GM23338 (cell line): ENCODE results near the gene KXD1. TPM values are rescaled to one million over a fixed set of nuclear protein-coding genes. Genes with fewer than 3 reads are reported as not detected.

Experiments
- ATAC-seq: fragments of 200-7000 bp; cut with Tn5 transposase; 3 replicates; pipeline ENCODE4 v1.9.1; 2020
- DNase-seq: peaks from one replicate; pipeline ENCODE4 v3.0.0-alpha.2; 2015; ENCODE audit warnings: low spot score
- H2AFZ ChIP-seq: fragments of 200-600 bp; sonication (generic); 2 replicates; pipeline ENCODE4 v1.8.0; 2016; ENCODE audit warnings: antibody characterized with exemption, mild to moderate bottlenecking, moderate library complexity
- H3F3A ChIP-seq: fragments of 200-600 bp; sonication (generic); replicated peaks from 2 replicates; pipeline ENCODE4 v1.8.0; 2017; ENCODE audit warnings: antibody characterized with exemption, mixed run types, low read depth
- H3K27ac ChIP-seq: fragments of 200-600 bp; sonication (generic); 2 replicates; pipeline ENCODE4 v1.6.1; 2016; ENCODE audit warnings: low read depth
- H3K27me3 ChIP-seq: fragments of 200-600 bp; sonication (generic); 2 replicates; pipeline ENCODE4 v1.8.0; 2016; ENCODE audit warnings: mild to moderate bottlenecking, mixed run types, moderate library complexity; ENCODE audit not compliant: insufficient read depth
- H3K36me3 ChIP-seq: fragments of 200-600 bp; sonication (generic); 2 replicates; pipeline ENCODE4 v1.8.0; 2016; ENCODE audit warnings: mild to moderate bottlenecking; ENCODE audit not compliant: insufficient read depth
- H3K4me1 ChIP-seq: fragments of 200-600 bp; sonication (generic); 2 replicates; pipeline ENCODE4 v1.8.0; 2016; ENCODE audit warnings: mild to moderate bottlenecking, moderate library complexity; ENCODE audit not compliant: insufficient read depth
- H3K4me2 ChIP-seq: fragments of 200-600 bp; sonication (generic); 2 replicates; pipeline ENCODE4 v1.7.1; 2017; ENCODE audit warnings: mixed run types
- H3K4me3 ChIP-seq: fragments of 200-600 bp; sonication (generic); 2 replicates; pipeline ENCODE4 v1.6.1; 2016; ENCODE audit warnings: mixed run types
- H3K79me2 ChIP-seq: fragments of 200-600 bp; sonication (generic); replicated peaks from 2 replicates; pipeline ENCODE4 v1.8.0; 2017; ENCODE audit warnings: mild to moderate bottlenecking; ENCODE audit not compliant: insufficient read depth
- H3K9me2 ChIP-seq: fragments of 200-600 bp; sonication (generic); 2 replicates; pipeline ENCODE4 v1.8.0; 2017; ENCODE audit not compliant: insufficient read depth
- H4K20me1 ChIP-seq: fragments of 200-600 bp; sonication (generic); replicated peaks from 2 replicates; pipeline ENCODE4 v1.8.0; 2017; ENCODE audit warnings: mild to moderate bottlenecking; ENCODE audit not compliant: insufficient read depth
- H3K27ac Mint-ChIP-seq: 2 replicates; pipeline ENCODE4 v1.8.0; 2020; ENCODE audit warnings: inconsistent platforms, mild to moderate bottlenecking, moderate library complexity, mixed read lengths
- H3K27me3 Mint-ChIP-seq: 3 replicates; pipeline ENCODE4 v1.8.0; 2022; ENCODE audit warnings: low read depth, mild to moderate bottlenecking, moderate library complexity, mixed read lengths, inconsistent platforms; ENCODE audit not compliant: insufficient read depth, poor library complexity
- H3K36me3 Mint-ChIP-seq: 3 replicates; pipeline ENCODE4 v1.8.0; 2021; ENCODE audit warnings: low read depth, mild to moderate bottlenecking, inconsistent platforms, moderate library complexity, mixed read lengths
- H3K4me1 Mint-ChIP-seq: 3 replicates; pipeline ENCODE4 v1.8.0; 2020; ENCODE audit warnings: mild to moderate bottlenecking, inconsistent platforms, mixed read lengths
- H3K4me3 Mint-ChIP-seq: 3 replicates; pipeline ENCODE4 v1.8.0; 2021; ENCODE audit warnings: moderate library complexity, mild to moderate bottlenecking, inconsistent platforms, mixed read lengths
- H3K9me3 Mint-ChIP-seq: 3 replicates; pipeline ENCODE4 v1.8.0; 2020; ENCODE audit warnings: moderate library complexity, mild to moderate bottlenecking, inconsistent platforms, mixed read lengths
- CREB1 ChIP-seq: fragments of 250-450 bp; sonication (Bioruptor Pico); IDR thresholded peaks from 2 replicates; pipeline ENCODE4 v1.5.0; 2020; ENCODE audit warnings: low read depth, mild to moderate bottlenecking, moderate library complexity
- EZH2 ChIP-seq: fragments of 200-600 bp; sonication (generic); IDR thresholded peaks from one replicate; pipeline ENCODE4 v1.8.0; 2017; ENCODE audit warnings: antibody characterized with exemption, mild to moderate bottlenecking, low read depth; ENCODE audit not compliant: unreplicated experiment
- EZH2phosphoT487 ChIP-seq: fragments of 200-600 bp; sonication (generic); IDR thresholded peaks from one replicate; pipeline ENCODE4 v1.8.1; 2018; ENCODE audit warnings: antibody characterized with exemption; ENCODE audit not compliant: unreplicated experiment
- JUNB ChIP-seq: IDR thresholded peaks from one replicate; pipeline ENCODE4 v1.6.1; 2016; ENCODE audit warnings: antibody characterized with exemption; ENCODE audit not compliant: unreplicated experiment
- NANOG ChIP-seq: IDR thresholded peaks from 2 replicates; pipeline ENCODE4 v1.6.1; 2016; ENCODE audit warnings: antibody characterized with exemption, borderline replicate concordance
- POLR2AphosphoS5 ChIP-seq: IDR thresholded peaks from 2 replicates; pipeline ENCODE4 v1.6.1; 2016; ENCODE audit warnings: antibody characterized with exemption, low read depth
- STAT1 ChIP-seq: IDR thresholded peaks from one replicate; pipeline ENCODE4 v1.6.1; 2016; ENCODE audit warnings: antibody characterized with exemption; ENCODE audit not compliant: unreplicated experiment
- ZNF114 ChIP-seq: fragments of 250-450 bp; sonication (Bioruptor Pico); IDR thresholded peaks from 2 replicates; pipeline ENCODE4 v1.5.0; 2020; ENCODE audit warnings: mild to moderate bottlenecking, moderate library complexity
- ZNF331 ChIP-seq: fragments of 250-450 bp; sonication (Bioruptor Pico); IDR thresholded peaks from 2 replicates; pipeline ENCODE4 v1.5.0; 2020; ENCODE audit warnings: low read depth, mild to moderate bottlenecking, moderate library complexity
- polyA plus RNA-seq: library from polyadenylated mRNA; unstranded; fragments of >200 nt; fragmentation: Nextera tagmentation; extraction: Ambion mirVana; gene quantifications from 2 replicates; pipeline ENCODE4 v1.2.1, GENCODE V29; 2016
- total RNA-seq: library from RNA; depleted of rRNA; stranded (reverse); fragments of >200 nt; shearing (Covaris generic); gene quantifications from 2 replicates; pipeline ENCODE4 v1.2.3, GENCODE V29; 2014
- TF ChIP-seq, protein P1 (sequence below): IDR thresholded peaks from one replicate; pipeline ENCODE4 v1.6.1; 2018; ENCODE audit warnings: antibody characterized with exemption; ENCODE audit not compliant: unreplicated experiment
- TF ChIP-seq, protein P2 (sequence below): fragments of 250-450 bp; sonication (Bioruptor Pico); IDR thresholded peaks from 2 replicates; pipeline ENCODE4 v1.5.0; 2020; ENCODE audit warnings: mild to moderate bottlenecking, moderate library complexity
- TF ChIP-seq, protein P3 (sequence below), 2 experiments: fragments of 200-600 bp in 1 of 2; sonication (generic) in 1 of 2; conservative IDR thresholded peaks; 2 replicates each; pipeline versions ENCODE4 v1.5.1 to v1.6.1; 2016 to 2017; ENCODE audit warnings: antibody characterized with exemption in 2 of 2, low read depth in 2 of 2, mild to moderate bottlenecking in 2 of 2, moderate library complexity in 1 of 2
- TF ChIP-seq, protein P4 (sequence below): IDR thresholded peaks from 2 replicates; pipeline ENCODE4 v1.6.1; 2016; ENCODE audit warnings: antibody characterized with exemption

Gene KXD1
- total and polyA plus RNA-seq, 2 experiments from 2014 or later, result 108 to 164 TPM

DNA sequence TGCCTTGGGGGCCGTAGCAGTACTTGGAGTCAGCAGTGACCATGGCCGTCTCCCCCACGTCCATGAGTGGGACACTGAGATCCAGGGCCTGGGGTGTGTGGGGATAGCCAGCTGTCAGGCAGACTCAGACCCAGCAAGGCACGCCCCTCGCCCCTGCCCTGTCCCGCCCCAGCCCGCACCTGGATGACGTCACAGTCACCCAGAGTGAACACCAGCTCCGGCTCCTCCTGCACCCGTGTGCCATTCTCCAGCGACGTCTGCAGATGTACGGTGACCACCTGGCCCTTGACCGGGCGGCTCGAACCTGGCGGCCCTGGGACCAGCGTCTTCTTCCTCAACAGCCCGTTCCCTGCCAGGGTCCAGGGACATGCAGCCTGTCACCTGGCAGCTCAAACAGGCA lies 18.3 kb upstream of the KXD1 start:
- H3K9me3 Mint-ChIP-seq, result no peaks in the 10 kb centered on the region; the same call in 2 of the 3 replicates
- DNase-seq, result no peak
- no peak for TF ChIP-seq CREB1 (CRISPR knock-in tag)
- TF ChIP-seq EZH2phosphoT487, result no peak
- no peak for TF ChIP-seq NANOG
- TF ChIP-seq, protein P1, sequence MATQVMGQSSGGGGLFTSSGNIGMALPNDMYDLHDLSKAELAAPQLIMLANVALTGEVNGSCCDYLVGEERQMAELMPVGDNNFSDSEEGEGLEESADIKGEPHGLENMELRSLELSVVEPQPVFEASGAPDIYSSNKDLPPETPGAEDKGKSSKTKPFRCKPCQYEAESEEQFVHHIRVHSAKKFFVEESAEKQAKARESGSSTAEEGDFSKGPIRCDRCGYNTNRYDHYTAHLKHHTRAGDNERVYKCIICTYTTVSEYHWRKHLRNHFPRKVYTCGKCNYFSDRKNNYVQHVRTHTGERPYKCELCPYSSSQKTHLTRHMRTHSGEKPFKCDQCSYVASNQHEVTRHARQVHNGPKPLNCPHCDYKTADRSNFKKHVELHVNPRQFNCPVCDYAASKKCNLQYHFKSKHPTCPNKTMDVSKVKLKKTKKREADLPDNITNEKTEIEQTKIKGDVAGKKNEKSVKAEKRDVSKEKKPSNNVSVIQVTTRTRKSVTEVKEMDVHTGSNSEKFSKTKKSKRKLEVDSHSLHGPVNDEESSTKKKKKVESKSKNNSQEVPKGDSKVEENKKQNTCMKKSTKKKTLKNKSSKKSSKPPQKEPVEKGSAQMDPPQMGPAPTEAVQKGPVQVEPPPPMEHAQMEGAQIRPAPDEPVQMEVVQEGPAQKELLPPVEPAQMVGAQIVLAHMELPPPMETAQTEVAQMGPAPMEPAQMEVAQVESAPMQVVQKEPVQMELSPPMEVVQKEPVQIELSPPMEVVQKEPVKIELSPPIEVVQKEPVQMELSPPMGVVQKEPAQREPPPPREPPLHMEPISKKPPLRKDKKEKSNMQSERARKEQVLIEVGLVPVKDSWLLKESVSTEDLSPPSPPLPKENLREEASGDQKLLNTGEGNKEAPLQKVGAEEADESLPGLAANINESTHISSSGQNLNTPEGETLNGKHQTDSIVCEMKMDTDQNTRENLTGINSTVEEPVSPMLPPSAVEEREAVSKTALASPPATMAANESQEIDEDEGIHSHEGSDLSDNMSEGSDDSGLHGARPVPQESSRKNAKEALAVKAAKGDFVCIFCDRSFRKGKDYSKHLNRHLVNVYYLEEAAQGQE, result no peak
- TF ChIP-seq ZNF331 (CRISPR knock-in tag), result no peak
- TF ChIP-seq ZNF114 (CRISPR knock-in tag), result no peak
- TF ChIP-seq EZH2, result no peak
- TF ChIP-seq STAT1, result no peak
- no peak for TF ChIP-seq POLR2AphosphoS5
- TF ChIP-seq, protein P2, sequence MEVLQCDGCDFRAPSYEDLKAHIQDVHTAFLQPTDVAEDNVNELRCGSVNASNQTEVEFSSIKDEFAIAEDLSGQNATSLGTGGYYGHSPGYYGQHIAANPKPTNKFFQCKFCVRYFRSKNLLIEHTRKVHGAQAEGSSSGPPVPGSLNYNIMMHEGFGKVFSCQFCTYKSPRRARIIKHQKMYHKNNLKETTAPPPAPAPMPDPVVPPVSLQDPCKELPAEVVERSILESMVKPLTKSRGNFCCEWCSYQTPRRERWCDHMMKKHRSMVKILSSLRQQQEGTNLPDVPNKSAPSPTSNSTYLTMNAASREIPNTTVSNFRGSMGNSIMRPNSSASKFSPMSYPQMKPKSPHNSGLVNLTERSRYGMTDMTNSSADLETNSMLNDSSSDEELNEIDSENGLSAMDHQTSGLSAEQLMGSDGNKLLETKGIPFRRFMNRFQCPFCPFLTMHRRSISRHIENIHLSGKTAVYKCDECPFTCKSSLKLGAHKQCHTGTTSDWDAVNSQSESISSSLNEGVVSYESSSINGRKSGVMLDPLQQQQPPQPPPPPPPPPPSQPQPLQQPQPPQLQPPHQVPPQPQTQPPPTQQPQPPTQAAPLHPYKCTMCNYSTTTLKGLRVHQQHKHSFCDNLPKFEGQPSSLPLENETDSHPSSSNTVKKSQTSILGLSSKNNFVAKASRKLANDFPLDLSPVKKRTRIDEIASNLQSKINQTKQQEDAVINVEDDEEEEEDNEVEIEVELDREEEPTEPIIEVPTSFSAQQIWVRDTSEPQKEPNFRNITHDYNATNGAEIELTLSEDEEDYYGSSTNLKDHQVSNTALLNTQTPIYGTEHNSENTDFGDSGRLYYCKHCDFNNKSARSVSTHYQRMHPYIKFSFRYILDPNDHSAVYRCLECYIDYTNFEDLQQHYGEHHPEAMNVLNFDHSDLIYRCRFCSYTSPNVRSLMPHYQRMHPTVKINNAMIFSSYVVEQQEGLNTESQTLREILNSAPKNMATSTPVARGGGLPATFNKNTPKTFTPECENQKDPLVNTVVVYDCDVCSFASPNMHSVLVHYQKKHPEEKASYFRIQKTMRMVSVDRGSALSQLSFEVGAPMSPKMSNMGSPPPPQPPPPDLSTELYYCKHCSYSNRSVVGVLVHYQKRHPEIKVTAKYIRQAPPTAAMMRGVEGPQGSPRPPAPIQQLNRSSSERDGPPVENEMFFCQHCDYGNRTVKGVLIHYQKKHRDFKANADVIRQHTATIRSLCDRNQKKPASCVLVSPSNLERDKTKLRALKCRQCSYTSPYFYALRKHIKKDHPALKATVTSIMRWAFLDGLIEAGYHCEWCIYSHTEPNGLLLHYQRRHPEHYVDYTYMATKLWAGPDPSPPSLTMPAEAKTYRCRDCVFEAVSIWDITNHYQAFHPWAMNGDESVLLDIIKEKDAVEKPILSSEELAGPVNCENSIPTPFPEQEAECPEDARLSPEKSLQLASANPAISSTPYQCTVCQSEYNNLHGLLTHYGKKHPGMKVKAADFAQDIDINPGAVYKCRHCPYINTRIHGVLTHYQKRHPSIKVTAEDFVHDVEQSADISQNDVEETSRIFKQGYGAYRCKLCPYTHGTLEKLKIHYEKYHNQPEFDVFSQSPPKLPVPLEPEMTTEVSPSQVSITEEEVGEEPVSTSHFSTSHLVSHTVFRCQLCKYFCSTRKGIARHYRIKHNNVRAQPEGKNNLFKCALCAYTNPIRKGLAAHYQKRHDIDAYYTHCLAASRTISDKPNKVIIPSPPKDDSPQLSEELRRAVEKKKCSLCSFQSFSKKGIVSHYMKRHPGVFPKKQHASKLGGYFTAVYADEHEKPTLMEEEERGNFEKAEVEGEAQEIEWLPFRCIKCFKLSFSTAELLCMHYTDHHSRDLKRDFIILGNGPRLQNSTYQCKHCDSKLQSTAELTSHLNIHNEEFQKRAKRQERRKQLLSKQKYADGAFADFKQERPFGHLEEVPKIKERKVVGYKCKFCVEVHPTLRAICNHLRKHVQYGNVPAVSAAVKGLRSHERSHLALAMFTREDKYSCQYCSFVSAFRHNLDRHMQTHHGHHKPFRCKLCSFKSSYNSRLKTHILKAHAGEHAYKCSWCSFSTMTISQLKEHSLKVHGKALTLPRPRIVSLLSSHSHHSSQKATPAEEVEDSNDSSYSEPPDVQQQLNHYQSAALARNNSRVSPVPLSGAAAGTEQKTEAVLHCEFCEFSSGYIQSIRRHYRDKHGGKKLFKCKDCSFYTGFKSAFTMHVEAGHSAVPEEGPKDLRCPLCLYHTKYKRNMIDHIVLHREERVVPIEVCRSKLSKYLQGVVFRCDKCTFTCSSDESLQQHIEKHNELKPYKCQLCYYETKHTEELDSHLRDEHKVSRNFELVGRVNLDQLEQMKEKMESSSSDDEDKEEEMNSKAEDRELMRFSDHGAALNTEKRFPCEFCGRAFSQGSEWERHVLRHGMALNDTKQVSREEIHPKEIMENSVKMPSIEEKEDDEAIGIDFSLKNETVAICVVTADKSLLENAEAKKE, result no peak
- TF ChIP-seq JUNB, result no peak
- TF ChIP-seq, protein P3, sequence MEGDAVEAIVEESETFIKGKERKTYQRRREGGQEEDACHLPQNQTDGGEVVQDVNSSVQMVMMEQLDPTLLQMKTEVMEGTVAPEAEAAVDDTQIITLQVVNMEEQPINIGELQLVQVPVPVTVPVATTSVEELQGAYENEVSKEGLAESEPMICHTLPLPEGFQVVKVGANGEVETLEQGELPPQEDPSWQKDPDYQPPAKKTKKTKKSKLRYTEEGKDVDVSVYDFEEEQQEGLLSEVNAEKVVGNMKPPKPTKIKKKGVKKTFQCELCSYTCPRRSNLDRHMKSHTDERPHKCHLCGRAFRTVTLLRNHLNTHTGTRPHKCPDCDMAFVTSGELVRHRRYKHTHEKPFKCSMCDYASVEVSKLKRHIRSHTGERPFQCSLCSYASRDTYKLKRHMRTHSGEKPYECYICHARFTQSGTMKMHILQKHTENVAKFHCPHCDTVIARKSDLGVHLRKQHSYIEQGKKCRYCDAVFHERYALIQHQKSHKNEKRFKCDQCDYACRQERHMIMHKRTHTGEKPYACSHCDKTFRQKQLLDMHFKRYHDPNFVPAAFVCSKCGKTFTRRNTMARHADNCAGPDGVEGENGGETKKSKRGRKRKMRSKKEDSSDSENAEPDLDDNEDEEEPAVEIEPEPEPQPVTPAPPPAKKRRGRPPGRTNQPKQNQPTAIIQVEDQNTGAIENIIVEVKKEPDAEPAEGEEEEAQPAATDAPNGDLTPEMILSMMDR (conservative IDR thresholded peaks at IDR 0.05; ENCODE audit: low read depth in 2 of 2), result no peak
- TF ChIP-seq, protein P4, sequence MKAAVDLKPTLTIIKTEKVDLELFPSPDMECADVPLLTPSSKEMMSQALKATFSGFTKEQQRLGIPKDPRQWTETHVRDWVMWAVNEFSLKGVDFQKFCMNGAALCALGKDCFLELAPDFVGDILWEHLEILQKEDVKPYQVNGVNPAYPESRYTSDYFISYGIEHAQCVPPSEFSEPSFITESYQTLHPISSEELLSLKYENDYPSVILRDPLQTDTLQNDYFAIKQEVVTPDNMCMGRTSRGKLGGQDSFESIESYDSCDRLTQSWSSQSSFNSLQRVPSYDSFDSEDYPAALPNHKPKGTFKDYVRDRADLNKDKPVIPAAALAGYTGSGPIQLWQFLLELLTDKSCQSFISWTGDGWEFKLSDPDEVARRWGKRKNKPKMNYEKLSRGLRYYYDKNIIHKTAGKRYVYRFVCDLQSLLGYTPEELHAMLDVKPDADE, result no peak
- Histone ChIP-seq H3K4me1 (no peaks in the 10 kb centered on the region), H3K79me2 (peaks cover 9% of the 10 kb centered on the region), H3K27me3 (no peaks in the 10 kb centered on the region), H4K20me1 (no peaks in the 10 kb centered on the region; the same call in 1 of the 2 replicates), H3K4me3 (no peak overlapping the region), H2AFZ (no peak overlapping the region), H3K27ac (no peak overlapping the region), H3K9me2 (no peaks in the 10 kb centered on the region), H3F3A (peaks cover 23% of the 10 kb centered on the region), H3K36me3 (peaks cover 19% of the 10 kb centered on the region), H3K4me2 (no peak overlapping the region)
- peaks cover 10% of the 10 kb centered on the region for H3K4me1 Mint-ChIP-seq
- no peak for ATAC-seq
- H3K27ac Mint-ChIP-seq, result no peak overlapping the region
- peaks cover 5% of the 10 kb centered on the region for H3K27me3 Mint-ChIP-seq
- H3K36me3 Mint-ChIP-seq, result peaks cover 70% of the 10 kb centered on the region
- no peak overlapping the region for H3K4me3 Mint-ChIP-seq
